GM23338 (cell line): ENCODE data around the gene AFTPH. TPM values are rescaled to one million over a fixed set of nuclear protein-coding genes. Genes with fewer than 3 reads are reported as not detected.

Experiments used
- ATAC-seq: fragments of 200-7000 bp; cut with Tn5 transposase; 3 replicates; pipeline ENCODE4 v1.9.1; 2020
- DNase-seq: peaks from one replicate; pipeline ENCODE4 v3.0.0-alpha.2; 2015; ENCODE audit warnings: low spot score
- H2AFZ ChIP-seq: fragments of 200-600 bp; sonication (generic); 2 replicates; pipeline ENCODE4 v1.8.0; 2016; ENCODE audit warnings: antibody characterized with exemption, mild to moderate bottlenecking, moderate library complexity
- H3F3A ChIP-seq: fragments of 200-600 bp; sonication (generic); replicated peaks from 2 replicates; pipeline ENCODE4 v1.8.0; 2017; ENCODE audit warnings: antibody characterized with exemption, mixed run types, low read depth
- H3K27ac ChIP-seq: fragments of 200-600 bp; sonication (generic); 2 replicates; pipeline ENCODE4 v1.6.1; 2016; ENCODE audit warnings: low read depth
- H3K27me3 ChIP-seq: fragments of 200-600 bp; sonication (generic); 2 replicates; pipeline ENCODE4 v1.8.0; 2016; ENCODE audit warnings: mild to moderate bottlenecking, mixed run types, moderate library complexity; ENCODE audit not compliant: insufficient read depth
- H3K36me3 ChIP-seq: fragments of 200-600 bp; sonication (generic); 2 replicates; pipeline ENCODE4 v1.8.0; 2016; ENCODE audit warnings: mild to moderate bottlenecking; ENCODE audit not compliant: insufficient read depth
- H3K4me1 ChIP-seq: fragments of 200-600 bp; sonication (generic); 2 replicates; pipeline ENCODE4 v1.8.0; 2016; ENCODE audit warnings: mild to moderate bottlenecking, moderate library complexity; ENCODE audit not compliant: insufficient read depth
- H3K4me2 ChIP-seq: fragments of 200-600 bp; sonication (generic); 2 replicates; pipeline ENCODE4 v1.7.1; 2017; ENCODE audit warnings: mixed run types
- H3K4me3 ChIP-seq: fragments of 200-600 bp; sonication (generic); 2 replicates; pipeline ENCODE4 v1.6.1; 2016; ENCODE audit warnings: mixed run types
- H3K79me2 ChIP-seq: fragments of 200-600 bp; sonication (generic); replicated peaks from 2 replicates; pipeline ENCODE4 v1.8.0; 2017; ENCODE audit warnings: mild to moderate bottlenecking; ENCODE audit not compliant: insufficient read depth
- H3K9me2 ChIP-seq: fragments of 200-600 bp; sonication (generic); 2 replicates; pipeline ENCODE4 v1.8.0; 2017; ENCODE audit not compliant: insufficient read depth
- H4K20me1 ChIP-seq: fragments of 200-600 bp; sonication (generic); replicated peaks from 2 replicates; pipeline ENCODE4 v1.8.0; 2017; ENCODE audit warnings: mild to moderate bottlenecking; ENCODE audit not compliant: insufficient read depth
- H3K27ac Mint-ChIP-seq: 2 replicates; pipeline ENCODE4 v1.8.0; 2020; ENCODE audit warnings: inconsistent platforms, mild to moderate bottlenecking, moderate library complexity, mixed read lengths
- H3K27me3 Mint-ChIP-seq: 3 replicates; pipeline ENCODE4 v1.8.0; 2022; ENCODE audit warnings: low read depth, mild to moderate bottlenecking, moderate library complexity, mixed read lengths, inconsistent platforms; ENCODE audit not compliant: insufficient read depth, poor library complexity
- H3K36me3 Mint-ChIP-seq: 3 replicates; pipeline ENCODE4 v1.8.0; 2021; ENCODE audit warnings: low read depth, mild to moderate bottlenecking, inconsistent platforms, moderate library complexity, mixed read lengths
- H3K4me1 Mint-ChIP-seq: 3 replicates; pipeline ENCODE4 v1.8.0; 2020; ENCODE audit warnings: mild to moderate bottlenecking, inconsistent platforms, mixed read lengths
- H3K4me3 Mint-ChIP-seq: 3 replicates; pipeline ENCODE4 v1.8.0; 2021; ENCODE audit warnings: moderate library complexity, mild to moderate bottlenecking, inconsistent platforms, mixed read lengths
- H3K9me3 Mint-ChIP-seq: 3 replicates; pipeline ENCODE4 v1.8.0; 2020; ENCODE audit warnings: moderate library complexity, mild to moderate bottlenecking, inconsistent platforms, mixed read lengths
- CTCF ChIP-seq, 2 experiments: fragments of 200-600 bp in 1 of 2; sonication (generic) in 1 of 2; conservative IDR thresholded peaks; 2 replicates each; pipeline versions ENCODE4 v1.5.1 to v1.6.1; 2016 to 2017; ENCODE audit warnings: antibody characterized with exemption in 2 of 2, low read depth in 2 of 2, mild to moderate bottlenecking in 2 of 2, moderate library complexity in 1 of 2
- EZH2 ChIP-seq: fragments of 200-600 bp; sonication (generic); IDR thresholded peaks from one replicate; pipeline ENCODE4 v1.8.0; 2017; ENCODE audit warnings: antibody characterized with exemption, mild to moderate bottlenecking, low read depth; ENCODE audit not compliant: unreplicated experiment
- EZH2phosphoT487 ChIP-seq: fragments of 200-600 bp; sonication (generic); IDR thresholded peaks from one replicate; pipeline ENCODE4 v1.8.1; 2018; ENCODE audit warnings: antibody characterized with exemption; ENCODE audit not compliant: unreplicated experiment
- NANOG ChIP-seq: IDR thresholded peaks from 2 replicates; pipeline ENCODE4 v1.6.1; 2016; ENCODE audit warnings: antibody characterized with exemption, borderline replicate concordance
- REST ChIP-seq: IDR thresholded peaks from one replicate; pipeline ENCODE4 v1.6.1; 2018; ENCODE audit warnings: antibody characterized with exemption; ENCODE audit not compliant: unreplicated experiment
- STAT1 ChIP-seq: IDR thresholded peaks from one replicate; pipeline ENCODE4 v1.6.1; 2016; ENCODE audit warnings: antibody characterized with exemption; ENCODE audit not compliant: unreplicated experiment
- ZNF331 ChIP-seq: fragments of 250-450 bp; sonication (Bioruptor Pico); IDR thresholded peaks from 2 replicates; pipeline ENCODE4 v1.5.0; 2020; ENCODE audit warnings: low read depth, mild to moderate bottlenecking, moderate library complexity
- polyA plus RNA-seq: library from polyadenylated mRNA; unstranded; fragments of >200 nt; fragmentation: Nextera tagmentation; extraction: Ambion mirVana; gene quantifications from 2 replicates; pipeline ENCODE4 v1.2.1, GENCODE V29; 2016
- total RNA-seq: library from RNA; depleted of rRNA; stranded (reverse); fragments of >200 nt; shearing (Covaris generic); gene quantifications from 2 replicates; pipeline ENCODE4 v1.2.3, GENCODE V29; 2014

The AFTPH gene
- total and polyA plus RNA-seq, 2 experiments from 2014 or later, result 14.9 to 20.6 TPM

- no peak for TF ChIP-seq REST
- TF ChIP-seq ZNF331 (CRISPR knock-in tag), result no peak
- no peak for TF ChIP-seq STAT1
Observed at GRCh38 chr2:64502860-64503259, 21.3 kb upstream of the AFTPH start (continued).

GRCh38 chr2:64504774-64505720 lies 19.1 kb upstream of the AFTPH start:
- H3K27ac Mint-ChIP-seq, result no peak overlapping the region
- Histone ChIP-seq H2AFZ (peak overlapping the region; percentile 63; the same call in 1 of the 2 replicates), H3F3A (no peaks in the 10 kb centered on the region), H3K27me3 (no peaks in the 10 kb centered on the region), H3K36me3 (no peaks in the 10 kb centered on the region), H3K4me1 (peaks cover 5% of the 10 kb centered on the region; the same call in 1 of the 2 replicates), H3K27ac (no peak overlapping the region), H3K9me2 (no peaks in the 10 kb centered on the region), H3K4me3 (no peak overlapping the region), H4K20me1 (no peaks in the 10 kb centered on the region), H3K79me2 (no peaks in the 10 kb centered on the region), H3K4me2 (no peak overlapping the region)
- no peaks in the 10 kb centered on the region; the same call in 2 of the 3 replicates for H3K4me1 Mint-ChIP-seq
- H3K27me3 Mint-ChIP-seq, result no peaks in the 10 kb centered on the region
- ATAC-seq (no peak), DNase-seq (no peak)
- H3K9me3 Mint-ChIP-seq, result no peaks in the 10 kb centered on the region
- no peak overlapping the region for H3K4me3 Mint-ChIP-seq
- no peaks in the 10 kb centered on the region for H3K36me3 Mint-ChIP-seq
- TF ChIP-seq EZH2phosphoT487, result no peak

- Histone ChIP-seq H3K9me2 (no peaks in the 10 kb centered on the region), H3K4me2 (no peak overlapping the region), H2AFZ (no peak overlapping the region), H3K4me3 (no peak overlapping the region), H4K20me1 (no peaks in the 10 kb centered on the region), H3K27ac (no peak overlapping the region), H3K4me1 (no peaks in the 10 kb centered on the region), H3F3A (no peaks in the 10 kb centered on the region), H3K27me3 (no peaks in the 10 kb centered on the region), H3K79me2 (no peaks in the 10 kb centered on the region), H3K36me3 (no peaks in the 10 kb centered on the region)
- H3K27ac Mint-ChIP-seq, result no peak overlapping the region
- no peak for DNase-seq
- no peak for ATAC-seq
- H3K9me3 Mint-ChIP-seq, result peaks cover 3% of the 10 kb centered on the region; the same call in 2 of the 3 replicates
- H3K4me3 Mint-ChIP-seq, result no peak overlapping the region
- H3K36me3 Mint-ChIP-seq, result peaks cover 2% of the 10 kb centered on the region; the same call in 1 of the 3 replicates
- TF ChIP-seq STAT1, result no peak
- no peak for TF ChIP-seq EZH2
- TF ChIP-seq NANOG, result no peak
- no peak for TF ChIP-seq REST
- no peak for TF ChIP-seq CTCF (conservative IDR thresholded peaks at IDR 0.05; ENCODE audit: low read depth in 2 of 2)
- TF ChIP-seq ZNF331 (CRISPR knock-in tag), result no peak
- no peaks in the 10 kb centered on the region for H3K27me3 Mint-ChIP-seq
- H3K4me1 Mint-ChIP-seq, result no peaks in the 10 kb centered on the region
Observed at GRCh38 chr2:64506686-64507085, 17.4 kb upstream of the AFTPH start.
